Fibroblast of pulmonary artery (primary cell): Measurements from ENCODE around the gene IL21R.

Experiments used
- DNase-seq: peaks from one replicate; pipeline ENCODE4 v3.0.0-alpha.2; 2010; ENCODE audit warnings: low read depth
- H3K4me3 ChIP-seq: replicated peaks from 2 replicates; pipeline ENCODE4 v1.5.1; 2011; ENCODE audit warnings: low read depth, mild to moderate bottlenecking, control low read depth, low read length, moderate library complexity
- CTCF ChIP-seq: IDR thresholded peaks from 2 replicates; pipeline ENCODE4 v1.5.1; 2011; ENCODE audit warnings: mild to moderate bottlenecking, control low read depth, low read length, inconsistent platforms; ENCODE audit errors: missing control alignments

The IL21R gene

GRCh38 chr16:27421961-27422740 is 20.2 kb downstream of the IL21R start:
- no peak overlapping the region for H3K4me3 ChIP-seq
- no peak for DNase-seq
- no peak for TF ChIP-seq CTCF

- TF ChIP-seq CTCF = no peak
- DNase-seq = no peak
Observed at GRCh38 chr16:27424772-27425498, 23.0 kb downstream of the IL21R start.

GRCh38 chr16:27425961-27426360 is 24.0 kb downstream of the IL21R start:
- no peak for TF ChIP-seq CTCF
- DNase-seq = no peak
- H3K4me3 ChIP-seq = no peak overlapping the region

More at GRCh38 chr16:27424772-27425498, 23.0 kb downstream of the IL21R start:
- H3K4me3 ChIP-seq = no peak overlapping the region

- DNase-seq = peak; percentile 86
- no peak overlapping the region for H3K4me3 ChIP-seq
- no peak for TF ChIP-seq CTCF
Observed at GRCh38 chr16:27426423-27427408, 24.7 kb downstream of the IL21R start.

GRCh38 chr16:27427538-27427937 is 25.6 kb downstream of the IL21R start:
- TF ChIP-seq CTCF = no peak
- DNase-seq = no peak
- H3K4me3 ChIP-seq = no peak overlapping the region

GRCh38 chr16:27428026-27428785 is 26.2 kb downstream of the IL21R start:
- DNase-seq = no peak
- TF ChIP-seq CTCF = no peak
- no peak overlapping the region for H3K4me3 ChIP-seq
